ENCODE data around the gene PTPRK. TPM values are rescaled to one million over a fixed set of nuclear protein-coding genes. Genes with fewer than 3 reads are reported as not detected.

PTPRK gene
- total and polyA plus RNA-seq, 10 of the 15 experiments (the other 5 are each of a cell fraction or from before 2014, with no cell fraction given), result 0.23 to 1.9 (median 0.55) TPM

DNA sequence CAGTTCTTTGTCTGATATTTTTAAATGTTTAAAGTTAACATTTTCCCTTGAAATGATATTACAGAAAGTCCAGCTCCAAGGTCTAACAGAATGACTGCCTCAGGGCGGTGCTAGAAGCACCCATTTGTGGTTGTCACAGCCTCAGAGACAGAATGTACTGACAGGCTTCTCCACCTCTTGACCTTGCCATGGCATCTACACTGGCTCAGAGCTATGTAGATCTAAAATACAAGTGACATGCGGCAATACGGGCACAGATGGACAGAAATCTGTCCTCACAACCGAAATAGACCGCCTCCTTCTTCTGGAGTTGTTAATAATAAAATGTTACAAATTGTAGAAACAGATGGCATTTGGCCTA, 452.3 kb downstream of the PTPRK start (continued):
- TF ChIP-seq SUZ12 (IDR thresholded peaks at IDR 0.05; ENCODE audit: unreplicated experiment) (no peak), ZNF24 (IDR thresholded peaks at IDR 0.05) (no peak), ZNF274 (IDR thresholded peaks at IDR 0.05; ENCODE audit: insufficient read depth, insufficient read length) (no peak), SIN3A (IDR thresholded peaks at IDR 0.05; ENCODE audit: low read depth, low read length) (no peak)
- TF ChIP-seq, protein P1, sequence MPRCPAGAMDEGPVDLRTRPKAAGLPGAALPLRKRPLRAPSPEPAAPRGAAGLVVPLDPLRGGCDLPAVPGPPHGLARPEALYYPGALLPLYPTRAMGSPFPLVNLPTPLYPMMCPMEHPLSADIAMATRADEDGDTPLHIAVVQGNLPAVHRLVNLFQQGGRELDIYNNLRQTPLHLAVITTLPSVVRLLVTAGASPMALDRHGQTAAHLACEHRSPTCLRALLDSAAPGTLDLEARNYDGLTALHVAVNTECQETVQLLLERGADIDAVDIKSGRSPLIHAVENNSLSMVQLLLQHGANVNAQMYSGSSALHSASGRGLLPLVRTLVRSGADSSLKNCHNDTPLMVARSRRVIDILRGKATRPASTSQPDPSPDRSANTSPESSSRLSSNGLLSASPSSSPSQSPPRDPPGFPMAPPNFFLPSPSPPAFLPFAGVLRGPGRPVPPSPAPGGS (IDR thresholded peaks at IDR 0.05; ENCODE audit: borderline replicate concordance, insufficient read depth, low read depth, low read length, poor library complexity, severe bottlenecking), result no peak

DNA sequence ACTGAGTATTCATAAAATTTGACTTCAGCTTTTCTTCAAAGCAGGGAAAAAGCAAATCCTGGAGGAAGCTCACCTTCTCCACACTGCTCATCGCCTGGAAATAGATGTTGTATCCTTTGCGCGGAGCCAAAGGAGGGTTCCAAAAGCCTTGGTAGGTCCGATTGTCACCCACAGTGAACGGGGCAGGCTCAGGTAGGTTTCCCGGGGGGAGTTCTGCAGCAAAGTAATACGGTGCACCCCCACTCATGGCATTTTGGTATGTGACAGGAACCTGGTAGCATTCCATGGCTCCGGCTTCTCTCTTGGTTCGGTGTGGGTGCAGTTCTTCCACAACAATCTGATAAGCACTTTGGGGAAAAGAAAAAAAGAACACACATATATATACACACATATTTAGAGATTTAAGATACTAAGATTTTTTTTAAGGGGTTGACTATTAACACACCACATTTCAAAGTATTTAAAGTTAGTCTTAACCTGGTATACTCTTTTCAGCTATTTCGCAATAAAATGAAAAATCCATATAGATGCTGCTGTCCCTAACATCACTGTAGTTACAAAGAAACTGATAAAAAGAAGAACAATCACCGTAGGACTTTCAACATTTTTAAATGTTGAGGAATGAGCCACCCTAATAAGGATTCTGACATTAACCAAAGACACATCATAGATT, 452.8 kb downstream of the PTPRK start:
- no peak for DNase-seq (ENCODE audit: low read depth, low spot score)
- H3K36me3 ChIP-seq (ENCODE audit: control insufficient read depth in 2 of 2, insufficient read depth in 2 of 2, low read length in 1 of 2), result no peaks in the 10 kb centered on the region
- no peaks in the 10 kb centered on the region for H3K27me3 ChIP-seq (replicated peaks in 1 of 2; ENCODE audit: control insufficient read depth in 2 of 2, insufficient read depth in 2 of 2, low read length in 1 of 2)
- no peak for FAIRE-seq
- H3K27ac ChIP-seq (ENCODE audit: control insufficient read depth, insufficient read depth), result no peak overlapping the region
- H3K4me2 ChIP-seq (ENCODE audit: control insufficient read depth, insufficient read depth), result no peak overlapping the region
- H3K9ac ChIP-seq (ENCODE audit: control insufficient read depth, insufficient read depth, low read length), result no peak overlapping the region
- H3K9me3 ChIP-seq (replicated peaks; ENCODE audit: control insufficient read depth, insufficient read depth, low read length), result no peaks in the 10 kb centered on the region
- intact Hi-C loops (cut with micrococcal nuclease; ENCODE audit: unreplicated experiment), result no loop called here
- H2AFZ ChIP-seq (ENCODE audit: control insufficient read depth, low read depth, low read length), result no peak overlapping the region
- CTCF ChIA-PET, result no interaction called here
- H4K20me1 ChIP-seq (ENCODE audit: control insufficient read depth, insufficient read depth), result no peaks in the 10 kb centered on the region
- TF ChIP-seq RB1 (IDR thresholded peaks at IDR 0.05; ENCODE audit: borderline replicate concordance), result no peak
- no peak for TF ChIP-seq IRF4 (IDR thresholded peaks at IDR 0.05; ENCODE audit: low read depth, low read length)
- no peak for TF ChIP-seq SUZ12 (IDR thresholded peaks at IDR 0.05; ENCODE audit: unreplicated experiment)
- TF ChIP-seq GABPA (IDR thresholded peaks at IDR 0.05; ENCODE audit: low read depth), result no peak
- TF ChIP-seq GATAD2B (conservative IDR thresholded peaks at IDR 0.05; ENCODE audit: low read depth), result no peak
- TF ChIP-seq, protein P2, sequence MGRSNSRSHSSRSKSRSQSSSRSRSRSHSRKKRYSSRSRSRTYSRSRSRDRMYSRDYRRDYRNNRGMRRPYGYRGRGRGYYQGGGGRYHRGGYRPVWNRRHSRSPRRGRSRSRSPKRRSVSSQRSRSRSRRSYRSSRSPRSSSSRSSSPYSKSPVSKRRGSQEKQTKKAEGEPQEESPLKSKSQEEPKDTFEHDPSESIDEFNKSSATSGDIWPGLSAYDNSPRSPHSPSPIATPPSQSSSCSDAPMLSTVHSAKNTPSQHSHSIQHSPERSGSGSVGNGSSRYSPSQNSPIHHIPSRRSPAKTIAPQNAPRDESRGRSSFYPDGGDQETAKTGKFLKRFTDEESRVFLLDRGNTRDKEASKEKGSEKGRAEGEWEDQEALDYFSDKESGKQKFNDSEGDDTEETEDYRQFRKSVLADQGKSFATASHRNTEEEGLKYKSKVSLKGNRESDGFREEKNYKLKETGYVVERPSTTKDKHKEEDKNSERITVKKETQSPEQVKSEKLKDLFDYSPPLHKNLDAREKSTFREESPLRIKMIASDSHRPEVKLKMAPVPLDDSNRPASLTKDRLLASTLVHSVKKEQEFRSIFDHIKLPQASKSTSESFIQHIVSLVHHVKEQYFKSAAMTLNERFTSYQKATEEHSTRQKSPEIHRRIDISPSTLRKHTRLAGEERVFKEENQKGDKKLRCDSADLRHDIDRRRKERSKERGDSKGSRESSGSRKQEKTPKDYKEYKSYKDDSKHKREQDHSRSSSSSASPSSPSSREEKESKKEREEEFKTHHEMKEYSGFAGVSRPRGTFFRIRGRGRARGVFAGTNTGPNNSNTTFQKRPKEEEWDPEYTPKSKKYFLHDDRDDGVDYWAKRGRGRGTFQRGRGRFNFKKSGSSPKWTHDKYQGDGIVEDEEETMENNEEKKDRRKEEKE (IDR thresholded peaks at IDR 0.05), result no peak
- TF ChIP-seq, protein P3, sequence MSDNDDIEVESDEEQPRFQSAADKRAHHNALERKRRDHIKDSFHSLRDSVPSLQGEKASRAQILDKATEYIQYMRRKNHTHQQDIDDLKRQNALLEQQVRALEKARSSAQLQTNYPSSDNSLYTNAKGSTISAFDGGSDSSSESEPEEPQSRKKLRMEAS (IDR thresholded peaks at IDR 0.05; ENCODE audit: low read depth, low read length), result no peak
- TF ChIP-seq, protein P4, sequence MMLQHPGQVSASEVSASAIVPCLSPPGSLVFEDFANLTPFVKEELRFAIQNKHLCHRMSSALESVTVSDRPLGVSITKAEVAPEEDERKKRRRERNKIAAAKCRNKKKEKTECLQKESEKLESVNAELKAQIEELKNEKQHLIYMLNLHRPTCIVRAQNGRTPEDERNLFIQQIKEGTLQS (IDR thresholded peaks at IDR 0.05; ENCODE audit: borderline replicate concordance, extremely low read depth, low read depth, low read length), result no peak
- TF ChIP-seq CREM (IDR thresholded peaks at IDR 0.05; ENCODE audit: low read depth), result no peak
- TF ChIP-seq ZNF384 (IDR thresholded peaks at IDR 0.05; ENCODE audit: borderline replicate concordance, low read depth, low read length), result no peak
- no peak for TF ChIP-seq IKZF2 (IDR thresholded peaks at IDR 0.05)
- in situ Hi-C loops (cut with MboI), result no loop called here
- 53% methylated on average over 11 of the region's 11 CpGs for WGBS (ENCODE audit: insufficient coverage, insufficient replicate concordance, low lambda C conversion rate, missing lambda C conversion rate)
- SMC1A ChIA-PET (ENCODE audit: uncharacterized antibody, unreplicated experiment), result no interaction called here
- RAD21 ChIA-PET (ENCODE audit: unreplicated experiment), result no interaction called here
- no peaks in the 10 kb centered on the region for H3K79me2 ChIP-seq (ENCODE audit: control insufficient read depth, insufficient read depth, low read length)
- no TSS peak for BruUV-seq (replicated peaks)
- no peak overlapping the region for H3K4me3 ChIP-seq
- ATAC-seq, result no peak
- no peaks in the 10 kb centered on the region for H3K4me1 ChIP-seq (ENCODE audit: control insufficient read depth, insufficient read depth, low read length)
- POLR2A ChIA-PET, result no interaction called here

All from GM12878 (cell line).